GM10266 (cell line): ENCODE measurements around the gene FBLN5.
A peak's percentile ranks its signal among the peaks of the same experiment; 100 is the strongest.

ENCODE experiments used
- DNase-seq: peaks from one replicate; pipeline ENCODE4 v3.0.0; 2012; ENCODE audit errors: extremely low spot score
- CTCF ChIP-seq: IDR thresholded peaks from 2 replicates; pipeline ENCODE4 v1.5.1; 2012; ENCODE audit warnings: mild to moderate bottlenecking, low read depth; ENCODE audit not compliant: control insufficient read depth, insufficient read depth; ENCODE audit errors: missing control alignments

Gene FBLN5

GRCh38 chr14:91897106-91897701, 50.3 kb downstream of the FBLN5 start:
- no peak for DNase-seq
- TF ChIP-seq CTCF: no peak

GRCh38 chr14:91896419-91896818, 51.1 kb downstream of the FBLN5 start:
- no peak for TF ChIP-seq CTCF
- no peak for DNase-seq

- no peak for DNase-seq
- TF ChIP-seq CTCF: no peak
Observed at GRCh38 chr14:91893669-91894068, 53.8 kb downstream of the FBLN5 start.

- peak; percentile 56 for TF ChIP-seq CTCF
- DNase-seq: peak; percentile 50
Observed at GRCh38 chr14:91893007-91893406, 54.5 kb downstream of the FBLN5 start.

GRCh38 chr14:91891721-91892220, 55.7 kb downstream of the FBLN5 start:
- no peak for TF ChIP-seq CTCF
- DNase-seq: no peak

- no peak for DNase-seq
Observed at GRCh38 chr14:91891101-91891500, 56.4 kb downstream of the FBLN5 start.

More at GRCh38 chr14:91891101-91891500, 56.4 kb downstream of the FBLN5 start:
- TF ChIP-seq CTCF: no peak
